ENCODE measurements around the gene CEP41.

The CEP41 gene

DNA sequence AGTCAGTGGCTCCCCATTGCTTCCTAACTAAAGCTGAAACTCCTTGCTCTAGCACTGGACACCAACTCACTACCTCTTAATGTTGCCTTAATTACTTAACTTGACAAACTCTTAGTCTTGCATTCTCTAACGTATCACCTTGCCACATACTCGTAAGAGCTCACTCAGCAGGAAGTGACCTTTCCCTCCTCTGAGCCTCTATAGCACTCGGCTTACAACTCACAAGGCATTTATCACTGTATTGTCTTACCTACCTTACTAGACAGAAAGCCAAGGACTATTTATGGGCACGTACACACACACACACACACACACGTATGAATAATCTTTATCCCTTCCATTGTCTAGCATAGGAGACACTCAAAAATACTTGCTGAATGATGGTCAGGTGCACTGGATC, 21.2 kb downstream of the CEP41 start:
- no peak for DNase-seq (ENCODE audit: low read depth in 3 of 3)

DNA sequence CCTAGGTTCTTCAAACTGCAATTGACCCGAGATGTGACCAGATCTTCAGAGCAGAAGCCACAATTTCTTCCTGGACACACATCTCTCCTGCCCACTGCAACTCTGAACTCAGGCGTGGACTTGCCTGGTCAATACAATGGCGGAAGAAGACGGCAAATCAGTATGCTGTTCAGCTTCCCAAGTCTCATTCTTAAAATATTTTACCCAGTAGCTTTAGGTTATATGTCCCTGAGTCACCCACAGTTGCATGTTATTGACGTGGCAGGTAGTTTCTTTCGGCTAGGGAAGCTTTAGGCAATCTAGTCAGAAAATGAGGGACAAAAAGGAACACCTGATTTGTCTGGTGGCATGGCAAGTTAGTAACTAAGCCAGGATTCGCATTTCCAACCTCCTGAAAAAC, 22.5 kb downstream of the CEP41 start:
- no peak for DNase-seq (ENCODE audit: low read depth in 3 of 3)

DNA sequence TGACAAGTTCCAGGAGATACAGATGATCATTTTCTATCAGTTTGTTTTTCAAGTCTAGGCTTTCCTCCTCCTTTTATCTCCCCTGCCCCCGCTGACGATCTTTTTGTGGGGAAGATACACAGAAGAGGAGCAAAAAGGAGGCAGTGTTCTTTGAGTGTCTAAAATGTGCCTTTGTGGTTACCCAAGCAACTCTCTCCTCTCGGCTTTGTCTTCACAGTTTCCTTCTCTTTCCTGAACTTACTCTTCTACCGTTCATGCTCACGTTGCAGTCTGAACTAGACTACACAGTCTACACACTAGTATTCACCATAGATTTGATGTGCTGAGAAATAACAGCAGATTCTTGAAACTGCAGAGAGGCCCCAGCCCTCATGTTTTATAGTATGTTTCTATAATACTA, 23.6 kb downstream of the CEP41 start:
- DNase-seq (ENCODE audit: low read depth in 3 of 3) = no peak

DNA sequence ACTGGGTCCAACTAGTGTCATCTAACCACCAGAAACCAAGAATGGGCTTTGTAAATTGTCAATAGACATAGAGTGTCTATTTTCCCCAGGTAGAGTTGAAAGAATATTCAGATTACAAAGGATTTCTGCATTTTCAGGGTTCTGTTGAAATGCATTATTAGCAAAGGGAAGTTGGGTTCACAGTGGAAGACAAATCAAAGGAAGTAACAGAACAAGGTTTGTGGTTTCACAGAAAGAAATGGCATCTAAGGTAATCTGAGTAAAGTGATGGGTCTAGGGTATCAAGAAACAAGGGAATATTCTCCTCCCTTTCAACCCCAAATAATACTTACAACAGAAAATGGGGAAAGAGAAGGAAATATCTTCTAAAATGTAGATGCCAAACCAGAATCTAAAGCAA, 25.8 kb downstream of the CEP41 start:
- DNase-seq (ENCODE audit: low read depth in 3 of 3) = no peak

DNA sequence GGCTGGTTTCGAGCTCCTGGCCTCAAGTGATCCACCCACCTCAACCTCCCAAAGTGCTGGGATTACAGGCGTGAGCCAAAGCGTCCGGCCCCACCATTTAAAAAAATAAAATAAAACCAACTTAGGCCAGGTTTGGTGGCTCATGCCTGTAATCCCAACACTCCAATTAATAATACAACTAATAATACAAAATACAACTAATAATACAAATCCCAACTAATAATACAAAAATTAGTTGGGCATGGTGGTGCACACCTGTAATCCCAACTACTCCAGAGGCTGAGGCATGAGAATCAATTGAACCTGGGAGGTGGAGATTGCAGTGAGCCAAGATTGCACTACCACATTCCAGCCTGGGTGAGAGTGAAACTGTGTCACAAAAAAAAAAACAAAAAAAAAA, 27.6 kb downstream of the CEP41 start:
- no peak for DNase-seq (ENCODE audit: low read depth in 3 of 3)

DNA sequence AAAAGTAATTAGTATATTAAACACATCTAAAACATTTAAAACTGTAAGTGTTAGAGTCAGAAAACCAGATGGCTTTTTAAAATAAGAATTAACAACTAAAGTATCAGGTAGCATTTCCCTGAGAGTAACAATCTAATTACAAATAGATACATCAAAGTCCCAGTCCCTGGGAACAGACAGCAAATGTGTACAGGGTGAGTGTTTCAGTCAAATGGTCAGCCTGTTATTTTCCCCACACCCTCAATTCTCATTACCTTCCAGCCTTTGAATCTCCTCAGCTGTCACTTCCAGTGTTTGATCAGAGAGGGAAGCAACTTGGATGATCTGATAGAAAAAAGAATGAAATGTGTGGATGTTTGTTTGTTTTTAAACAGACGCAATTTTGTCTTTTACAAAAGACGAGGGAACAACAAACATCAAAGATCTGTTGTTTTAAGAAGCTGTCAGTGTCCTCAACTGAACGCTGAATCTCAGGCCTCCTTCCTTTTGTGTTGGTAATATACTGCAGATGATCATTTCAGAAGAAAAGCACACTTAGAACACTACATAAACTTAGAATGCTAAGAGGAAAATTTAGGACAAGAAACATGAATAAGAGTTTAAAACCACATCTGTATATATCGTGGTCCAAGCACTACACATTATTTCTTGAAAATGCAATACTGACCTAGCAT, 29.8 kb downstream of the CEP41 start:
- DNase-seq (ENCODE audit: low read depth in 3 of 3) = no peak

DNA sequence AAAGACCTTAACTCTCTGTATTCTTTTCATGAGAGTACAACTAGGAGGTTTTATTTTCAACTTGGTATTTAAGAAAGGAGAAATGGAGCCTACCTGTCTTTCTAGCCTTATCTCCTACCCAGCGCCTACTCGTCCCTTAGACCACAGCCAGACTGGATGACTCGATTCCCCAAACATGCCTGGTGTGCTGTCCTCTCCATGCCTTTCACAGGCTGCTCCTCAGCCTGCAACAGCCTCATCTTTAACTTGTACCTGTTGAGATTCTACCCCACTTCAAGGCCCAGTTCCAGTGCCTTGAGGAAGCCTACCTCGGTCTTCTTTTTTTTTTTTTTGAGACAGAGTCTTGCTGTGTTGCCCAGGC, 31.1 kb downstream of the CEP41 start:
- no peak for DNase-seq (ENCODE audit: low read depth in 3 of 3)

DNA sequence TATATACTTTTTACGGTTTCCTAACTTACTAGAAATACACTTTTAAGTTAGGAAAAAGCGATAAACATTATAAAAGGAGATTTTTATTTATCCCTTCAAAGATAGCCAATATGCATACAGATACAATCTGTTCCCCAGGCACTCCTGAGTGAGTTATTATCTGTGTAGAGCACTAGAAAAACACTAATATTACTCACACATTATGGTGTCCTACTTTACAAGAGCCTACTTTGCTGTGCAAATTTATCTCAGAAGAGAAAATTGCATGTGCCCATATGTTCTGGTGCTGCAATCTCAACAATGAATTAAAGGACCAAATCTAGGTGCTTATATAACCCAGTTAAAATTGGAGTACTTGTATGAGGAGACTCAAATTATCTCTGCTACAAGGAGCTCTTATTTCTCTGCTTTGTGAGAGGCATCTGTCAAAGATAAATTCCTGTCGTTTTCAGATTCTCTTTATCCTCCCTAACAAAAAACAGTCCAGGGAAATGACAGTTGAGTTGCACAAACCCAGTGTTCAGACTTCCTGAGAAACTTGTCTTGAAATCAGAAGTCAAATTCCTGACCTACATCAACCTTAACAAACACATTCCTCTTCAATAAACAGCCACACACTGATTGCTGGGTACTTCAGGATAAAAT, 31.6 kb downstream of the CEP41 start:
- DNase-seq (ENCODE audit: low read depth in 3 of 3) = no peak

DNA sequence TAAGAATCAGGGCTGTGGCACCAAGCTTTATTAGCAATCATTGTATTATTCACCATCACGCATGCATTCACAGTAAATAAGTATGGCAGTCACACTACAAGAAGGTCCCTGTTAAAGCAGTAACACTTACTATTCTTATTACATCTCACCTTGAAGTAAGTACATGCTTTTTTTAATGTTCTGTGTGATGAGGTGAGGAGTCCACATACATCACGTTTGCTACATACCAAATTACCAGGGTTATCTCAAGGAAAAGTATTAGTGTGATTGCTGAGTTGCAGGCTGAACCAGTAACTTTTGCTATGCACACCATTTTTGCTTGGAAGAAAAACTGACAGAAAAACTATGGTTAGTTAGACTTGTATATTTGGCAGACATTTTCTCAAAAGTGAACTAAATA, 35.8 kb downstream of the CEP41 start:
- DNase-seq (ENCODE audit: low read depth in 3 of 3) = no peak

DNA sequence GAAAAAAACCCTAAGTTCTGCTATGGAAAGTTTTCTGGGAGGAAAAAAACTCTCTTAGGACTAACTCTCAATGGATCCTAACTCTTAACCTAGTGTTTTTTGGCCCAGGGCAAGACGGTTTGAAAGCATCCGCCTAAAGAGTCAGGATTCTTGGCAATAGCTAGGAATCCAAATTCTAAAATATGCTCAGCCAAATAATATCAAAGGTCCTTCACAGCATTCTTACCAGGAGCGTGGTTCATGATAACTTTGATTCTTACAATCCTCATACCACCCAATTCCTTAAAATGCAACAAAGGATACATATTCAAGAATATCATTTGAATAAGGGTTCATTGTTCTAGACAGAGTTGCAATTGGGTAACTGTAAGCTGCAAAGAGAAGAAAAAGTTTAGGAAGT, 39.2 kb downstream of the CEP41 start:
- no peak for DNase-seq (ENCODE audit: low read depth in 3 of 3)

DNA sequence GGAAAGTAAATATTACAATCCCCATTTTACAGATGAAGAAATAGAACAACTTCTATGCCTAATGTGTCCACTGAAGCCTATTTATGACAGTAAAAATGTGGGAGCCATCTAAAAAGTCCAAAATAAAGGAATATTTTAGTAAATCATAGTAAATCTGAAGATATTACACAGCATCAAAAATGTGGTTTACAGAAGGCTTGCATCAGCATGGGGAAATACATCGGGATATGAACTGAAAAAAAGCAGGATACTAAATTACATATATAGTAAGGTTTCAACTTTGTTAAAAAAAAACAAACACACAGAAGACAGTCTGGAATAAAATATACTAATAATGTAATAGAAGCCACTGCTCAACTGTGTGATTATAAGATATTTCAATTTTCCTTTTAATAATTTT, 39.7 kb downstream of the CEP41 start:
- DNase-seq (ENCODE audit: low read depth in 3 of 3) = no peak

DNA sequence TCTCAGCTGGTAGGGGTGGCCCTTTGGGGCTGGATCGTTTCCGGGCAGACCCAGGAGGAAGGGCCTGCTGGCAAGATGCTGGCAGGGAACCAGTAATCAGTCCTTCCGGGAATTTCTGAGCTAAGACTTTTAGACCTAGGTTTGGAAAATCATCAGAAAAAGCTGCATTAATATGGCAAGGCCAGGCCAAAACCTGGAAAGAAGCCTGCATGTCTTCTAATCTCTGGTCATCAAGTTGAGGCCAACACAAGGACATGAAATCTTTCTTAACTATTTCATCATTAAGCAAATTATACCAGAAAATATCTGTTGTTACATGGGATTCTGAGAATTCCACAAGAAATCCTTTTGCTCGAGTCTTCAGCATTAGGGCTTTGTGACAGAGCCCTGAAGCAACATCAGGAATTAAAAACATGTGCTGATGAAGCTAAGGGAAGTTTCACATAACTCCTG, 40.7 kb downstream of the CEP41 start:
- DNase-seq (ENCODE audit: low read depth in 3 of 3) = no peak

DNA sequence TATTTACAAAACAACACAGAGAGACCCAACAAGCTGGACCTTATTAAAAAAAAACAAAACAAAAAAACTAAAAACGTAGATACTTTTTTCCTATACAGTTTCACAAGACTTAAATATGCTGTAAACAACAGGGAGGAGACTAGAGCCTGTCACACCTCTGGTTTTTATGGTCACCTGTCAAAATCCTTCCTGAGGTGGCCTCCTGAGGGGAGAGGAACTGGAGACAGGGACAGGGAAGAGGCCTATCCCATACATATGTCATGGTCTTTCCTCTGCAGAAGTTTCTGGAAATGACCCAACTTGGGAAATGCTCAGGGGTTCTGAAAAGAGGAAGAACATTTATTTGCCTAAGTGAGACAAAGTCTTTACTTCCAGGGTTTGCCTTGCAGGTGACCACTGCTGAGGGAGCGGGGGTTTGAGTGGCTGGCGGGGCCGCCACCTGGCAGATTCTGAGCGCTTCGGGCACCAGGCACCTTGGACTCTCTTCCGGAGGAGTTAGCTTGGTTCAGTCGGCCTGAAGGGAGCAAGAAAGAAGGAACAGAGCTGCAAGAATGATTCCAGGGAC, 42.2 kb downstream of the CEP41 start:
- no peak for DNase-seq (ENCODE audit: low read depth in 3 of 3)

DNA sequence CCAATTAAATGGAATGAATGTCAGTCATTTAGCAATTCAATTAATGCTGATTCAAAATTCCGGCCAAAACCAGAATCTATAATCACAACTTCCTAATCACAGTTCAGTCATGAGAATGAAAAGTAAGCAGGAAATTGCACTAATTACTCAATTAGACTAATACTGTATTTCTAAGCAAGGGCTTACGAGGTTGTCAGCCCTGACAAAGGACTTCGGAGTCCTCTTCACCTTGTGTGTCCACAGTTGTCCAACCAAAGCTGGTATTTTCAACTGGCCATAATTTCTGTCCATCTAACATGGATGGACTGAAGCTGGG, 43.1 kb downstream of the CEP41 start:
- DNase-seq (ENCODE audit: low read depth in 3 of 3) = no peak

DNA sequence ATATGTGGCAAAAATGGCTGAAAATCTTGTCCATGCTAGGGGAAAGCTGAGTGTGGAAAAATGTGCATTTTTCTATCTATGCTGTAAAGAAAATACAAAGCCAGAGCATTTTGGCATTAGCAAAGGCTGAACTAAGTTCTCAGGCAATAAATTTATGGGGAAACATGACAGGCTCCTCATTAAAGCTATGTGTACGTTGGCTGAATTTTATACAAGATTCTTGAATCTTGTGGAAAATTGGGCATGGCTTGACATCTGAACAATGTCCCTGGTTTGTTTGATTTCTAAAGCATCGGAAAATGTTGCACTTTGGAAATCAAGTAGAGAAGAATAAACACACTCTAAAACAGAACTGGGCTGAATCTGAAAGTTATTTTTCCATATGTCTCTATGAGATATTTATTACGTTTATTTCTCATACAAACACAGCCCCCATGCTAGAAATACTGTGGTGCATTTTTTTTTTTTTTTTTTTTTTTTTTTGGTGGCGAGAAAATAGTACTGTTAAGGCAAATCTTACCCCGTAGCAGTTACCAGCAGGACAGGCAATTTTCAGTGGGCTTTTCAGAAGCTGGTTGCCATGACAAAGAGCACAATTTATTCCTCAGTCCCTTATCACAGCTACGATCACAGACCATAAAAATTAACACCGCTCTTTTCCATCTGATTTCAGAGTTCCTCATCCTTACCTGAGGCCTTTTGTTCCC, 43.6 kb downstream of the CEP41 start:
- DNase-seq (ENCODE audit: low read depth in 3 of 3) = no peak

DNA sequence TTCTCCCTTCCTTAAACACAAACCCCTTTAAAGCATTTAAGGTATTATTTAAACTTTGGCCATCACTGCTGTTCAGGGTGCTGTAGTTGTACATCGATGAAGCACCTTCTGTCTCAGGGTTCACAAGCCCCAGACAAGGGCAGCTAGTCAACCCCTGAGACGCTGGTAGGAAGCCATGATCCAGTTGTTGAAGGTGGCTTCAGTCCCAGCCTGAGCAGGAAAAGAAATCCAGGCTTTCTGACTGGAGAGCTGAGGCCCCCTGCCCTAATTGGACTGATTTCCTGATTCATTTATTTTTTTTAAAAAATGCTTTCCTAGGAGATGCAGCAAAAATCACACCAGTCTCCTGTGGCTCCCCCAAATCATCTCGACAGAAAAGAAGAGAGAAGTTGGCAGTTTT, 44.7 kb downstream of the CEP41 start:
- DNase-seq (ENCODE audit: low read depth in 3 of 3) = no peak

DNA sequence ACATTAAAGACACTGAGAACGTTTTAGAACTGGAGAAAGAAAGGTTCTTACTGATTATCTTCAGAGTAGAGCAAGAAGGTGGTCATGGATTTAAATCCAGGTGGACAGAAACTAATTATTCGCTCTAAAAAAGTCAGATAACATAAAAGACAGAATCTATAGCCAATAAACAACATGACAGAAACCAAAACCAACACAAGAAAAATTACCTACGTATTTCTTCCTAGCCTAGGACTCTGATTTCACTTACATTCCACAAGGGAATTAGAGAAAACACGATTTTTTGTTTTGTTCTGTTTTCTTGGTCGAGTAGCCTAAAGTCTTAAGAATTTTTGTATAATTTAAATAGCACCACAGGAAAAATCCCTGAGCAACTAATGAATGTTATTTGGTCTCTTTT, 45.4 kb downstream of the CEP41 start:
- DNase-seq (ENCODE audit: low read depth in 3 of 3) = no peak

DNA sequence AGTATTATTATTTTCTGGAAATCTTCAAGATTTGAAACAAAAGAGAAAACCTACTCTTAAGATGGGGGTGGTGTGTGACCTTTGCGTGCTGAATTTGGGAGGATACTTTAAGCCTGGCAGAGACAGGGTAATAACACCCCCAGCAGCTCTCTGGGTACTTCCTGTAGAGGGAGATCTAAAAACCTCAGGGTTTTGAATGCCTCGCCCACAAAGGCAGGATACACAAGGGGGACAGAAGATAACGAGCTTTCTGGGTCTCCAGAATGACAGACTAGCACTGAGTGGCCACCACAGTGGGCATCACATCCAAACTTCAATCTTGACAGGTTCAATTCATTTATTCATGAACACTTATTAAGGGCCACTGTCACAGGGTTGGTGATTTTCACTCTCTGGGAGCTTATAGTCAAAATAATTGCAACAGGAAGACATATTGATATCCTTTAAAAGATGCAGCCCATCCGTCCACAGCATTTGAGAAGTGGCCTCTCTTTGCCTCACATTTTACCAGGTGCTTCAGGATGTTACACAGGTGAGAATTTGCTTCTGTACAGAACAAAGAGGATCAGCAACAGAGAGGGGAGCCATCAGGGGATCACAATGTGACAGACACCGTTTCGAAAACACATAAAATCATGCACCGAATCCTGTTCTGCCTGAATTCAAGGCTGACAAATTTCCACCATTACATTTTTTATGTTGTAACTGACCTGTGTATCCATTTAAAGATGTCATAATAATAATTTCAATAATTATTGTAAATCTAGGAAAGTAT, 46.2 kb downstream of the CEP41 start:
- DNase-seq (ENCODE audit: low read depth in 3 of 3) = no peak

DNA sequence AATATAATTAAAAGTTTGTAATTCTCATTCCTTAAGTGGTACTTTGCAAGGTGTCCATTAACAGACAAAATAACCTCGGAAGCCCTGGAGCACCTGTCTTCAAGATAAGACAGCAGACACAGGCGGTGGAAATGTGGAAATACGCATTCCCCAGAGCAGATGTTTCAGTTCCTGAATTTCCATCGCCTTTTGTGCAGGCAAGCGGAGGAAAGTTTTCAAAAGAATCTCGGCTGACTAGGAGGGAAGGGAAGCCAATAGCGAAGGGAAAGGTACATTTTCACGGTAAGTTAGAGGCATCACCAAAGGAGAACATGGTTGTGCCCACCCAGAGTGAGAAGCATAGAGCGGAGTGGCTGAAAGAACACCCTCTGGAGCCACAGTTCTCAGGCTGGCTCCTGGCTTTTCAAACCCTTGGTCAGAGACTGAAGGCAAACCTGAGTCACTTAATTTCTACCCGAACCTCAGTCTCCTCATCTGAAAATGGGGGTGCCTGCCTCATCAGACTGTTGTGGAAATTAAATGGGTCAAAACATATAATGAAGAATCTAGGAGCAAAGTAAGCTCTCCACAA, 46.9 kb downstream of the CEP41 start:
- DNase-seq (ENCODE audit: low read depth in 3 of 3) = no peak

DNA sequence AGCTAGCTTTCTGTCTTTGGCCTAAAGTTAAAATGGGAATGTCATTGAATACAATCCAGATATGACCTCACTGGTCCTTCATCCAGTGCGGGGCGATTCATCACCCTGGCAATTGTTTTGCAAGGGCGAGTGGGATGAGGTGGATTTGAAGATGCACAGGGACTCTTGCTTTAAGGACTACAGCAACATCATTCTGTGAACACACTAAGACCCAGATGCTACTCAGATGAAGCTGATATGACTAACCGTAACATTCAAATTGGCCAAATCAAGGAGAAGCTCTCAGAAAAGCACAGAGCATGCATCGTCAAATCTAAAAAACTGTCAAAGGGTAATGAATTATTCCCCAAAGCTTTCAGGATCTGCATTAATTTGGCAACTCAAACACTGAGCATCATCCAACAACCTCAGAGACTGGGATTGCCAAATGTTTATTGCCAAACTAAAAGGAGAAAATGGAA, 47.7 kb downstream of the CEP41 start:
- DNase-seq (ENCODE audit: low read depth in 3 of 3) = no peak

DNA sequence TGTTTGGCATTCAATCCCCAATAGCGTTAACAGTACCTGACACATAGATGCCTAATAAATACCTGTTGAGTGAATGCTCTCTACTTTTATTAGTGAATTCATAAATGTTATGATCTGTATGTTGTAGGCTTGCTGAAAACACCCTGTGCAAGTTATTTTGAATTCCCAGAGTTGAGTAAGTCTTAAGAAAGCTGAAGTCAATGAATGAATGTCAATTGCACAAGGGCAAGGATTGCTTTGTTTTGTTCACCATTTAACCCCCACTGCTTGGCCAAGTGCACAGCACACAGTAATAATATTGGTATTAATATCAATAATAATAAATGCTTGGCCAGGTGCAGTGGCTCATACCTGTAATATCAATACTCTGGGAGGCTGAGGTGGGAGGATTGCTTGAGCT, 50.3 kb downstream of the CEP41 start:
- no peak for DNase-seq (ENCODE audit: low read depth in 3 of 3)

DNA sequence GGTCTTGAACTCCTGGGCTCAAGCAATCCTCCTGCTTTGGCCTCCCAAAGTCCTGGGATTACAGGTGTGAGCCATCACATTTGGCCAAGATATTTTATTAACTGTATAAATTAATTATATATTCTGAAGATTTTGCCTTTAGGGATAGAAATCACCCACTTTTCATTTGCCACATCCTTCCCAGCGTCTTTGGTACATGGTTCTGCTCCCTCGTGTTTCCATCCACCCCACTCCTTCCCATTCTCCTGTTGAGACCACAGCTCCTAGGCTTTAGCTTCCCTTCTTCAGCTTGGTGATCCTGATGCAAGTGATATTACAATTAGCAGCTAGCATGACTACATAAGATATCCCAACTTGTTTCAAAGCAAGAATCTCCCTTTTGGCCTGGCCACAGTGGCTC, 52.1 kb downstream of the CEP41 start:
- DNase-seq (ENCODE audit: low read depth in 3 of 3) = no peak

All from stimulated activated CD4-positive, alpha-beta T cell treated with anti-CD3 and anti-CD28 coated beads, TNF-alpha, amount 100 ng/mL, for 24 hours (primary cell).